Activated CD4-positive, alpha-beta T cell treated with anti-CD3 and anti-CD28 coated beads for 4 hours (primary cell): Measurements from ENCODE around the gene SCN2A.
"Not testable (repeated sequence)": the region's sequence is repeated elsewhere in the genome, so short reads cannot be mapped to it uniquely, and the experiment has no call there.

ENCODE experiments used
- DNase-seq, 2 donors: peaks; one replicate each; pipeline ENCODE4 v3.0.0-alpha.2; 2020

SCN2A gene

GRCh38 chr2:165256618-165257017, 17.4 kb downstream of the SCN2A start:
- DNase-seq, result no peak

- not testable (repeated sequence) for DNase-seq
These were observed 21.1 kb downstream of the SCN2A start for GRCh38 chr2:165260347-165260746.

GRCh38 chr2:165268754-165269153, 29.5 kb downstream of the SCN2A start:
- DNase-seq, result no peak

- DNase-seq, result no peak
These were observed 34.0 kb downstream of the SCN2A start for GRCh38 chr2:165273176-165273575.

GRCh38 chr2:165274698-165275097, 35.5 kb downstream of the SCN2A start:
- no peak for DNase-seq

- DNase-seq, result no peak
These were observed 36.7 kb downstream of the SCN2A start for GRCh38 chr2:165275932-165276331.

GRCh38 chr2:165277295-165277694, 38.1 kb downstream of the SCN2A start:
- DNase-seq, result no peak

GRCh38 chr2:165277860-165278656, 38.8 kb downstream of the SCN2A start:
- DNase-seq, result no peak

GRCh38 chr2:165280356-165280755, 41.1 kb downstream of the SCN2A start:
- no peak for DNase-seq

- no peak for DNase-seq
These were observed 42.2 kb downstream of the SCN2A start for GRCh38 chr2:165281387-165281786.

GRCh38 chr2:165283342-165283741, 44.1 kb downstream of the SCN2A start:
- no peak for DNase-seq

GRCh38 chr2:165287094-165287778, 48.0 kb downstream of the SCN2A start:
- DNase-seq, result no peak

- DNase-seq, result no peak
These were observed 49.9 kb downstream of the SCN2A start for GRCh38 chr2:165289069-165289468.

- peak; percentile 10 to 47 for DNase-seq
These were observed 54.5 kb downstream of the SCN2A start for GRCh38 chr2:165293440-165294420.

GRCh38 chr2:165294912-165295311, 55.7 kb downstream of the SCN2A start:
- DNase-seq, result no peak

GRCh38 chr2:165295643-165296042, 56.4 kb downstream of the SCN2A start:
- no peak for DNase-seq

GRCh38 chr2:165305391-165306096, 66.3 kb downstream of the SCN2A start:
- no peak for DNase-seq

GRCh38 chr2:165307317-165307716, 68.1 kb downstream of the SCN2A start:
- DNase-seq, result no peak

- no peak for DNase-seq
These were observed 72.7 kb downstream of the SCN2A start for GRCh38 chr2:165311949-165312348.

GRCh38 chr2:165312999-165313398, 73.8 kb downstream of the SCN2A start:
- DNase-seq, result no peak

- DNase-seq, result no peak
These were observed 74.3 kb downstream of the SCN2A start for GRCh38 chr2:165313509-165313908.

- DNase-seq, result no peak
These were observed 89.1 kb downstream of the SCN2A start for GRCh38 chr2:165328272-165328671.
